ENCODE measurements around the gene FCMR. TPM values are rescaled to one million over a fixed set of nuclear protein-coding genes. Genes with fewer than 3 reads are reported as not detected.
A peak's percentile ranks its signal among the peaks of the same experiment; 100 is the strongest.

FCMR gene
- total and polyA plus RNA-seq, 9 of the 15 experiments (the other 6 are each of a cell fraction or from before 2014, with no cell fraction given): 0.11 to 0.82 (median 0.20) TPM; not detected in 5

DNA sequence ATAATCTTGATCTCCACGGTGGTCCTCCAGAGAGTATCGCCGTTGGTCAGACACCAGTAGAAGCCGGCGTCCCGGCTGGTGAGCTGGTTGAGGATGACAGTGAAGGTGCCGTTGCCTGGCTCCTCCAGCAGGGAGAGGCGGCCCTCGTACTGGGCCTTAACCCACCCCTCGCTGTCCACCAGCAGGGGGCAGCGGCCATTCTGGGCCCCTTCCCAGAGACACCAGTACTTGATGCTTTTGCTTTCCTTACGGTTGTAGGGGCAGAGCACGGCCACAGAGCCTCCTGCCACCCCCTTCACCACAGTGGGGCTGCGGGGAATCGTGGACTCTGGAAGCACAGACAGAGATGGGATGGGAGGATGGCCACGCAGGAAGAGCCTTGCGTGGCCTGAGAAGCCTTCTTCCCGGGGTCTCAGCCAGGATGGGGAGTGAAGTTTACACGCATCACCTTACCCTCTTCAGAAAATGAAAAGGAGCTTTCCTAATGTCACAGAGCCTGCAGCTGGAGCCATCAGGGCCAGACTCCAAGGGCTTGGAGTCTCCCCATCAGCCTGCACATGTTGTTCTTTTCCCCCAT is 13.8 kb upstream of the FCMR start (continued):
- TF ChIP-seq ZBTB33 (CRISPR knock-in tag; IDR thresholded peaks at IDR 0.05) (peak; percentile 51; the same call in 1 of the 2 replicates), ZBTB1 (CRISPR knock-in tag; IDR thresholded peaks at IDR 0.05; ENCODE audit: borderline replicate concordance, low read depth) (no peak), CTCF (IDR thresholded peaks at IDR 0.05 in 2 of 3, conservative IDR thresholded peaks at IDR 0.05 in 1 of 3; ENCODE audit: insufficient read depth in 2 of 3, low read depth in 1 of 3, low read length in 3 of 3) (peak; percentile 100), TAF9B (IDR thresholded peaks at IDR 0.05; ENCODE audit: partially characterized antibody) (no peak), EHMT2 (IDR thresholded peaks at IDR 0.05) (no peak), SMARCA4 (IDR thresholded peaks at IDR 0.05) (no peak), NKRF (IDR thresholded peaks at IDR 0.05; ENCODE audit: borderline replicate concordance) (no peak), CAMTA2 (CRISPR knock-in tag; conservative IDR thresholded peaks at IDR 0.05) (no peak), HNRNPH1 (optimal IDR thresholded peaks at IDR 0.05; ENCODE audit: low read depth, low read length) (no peak), THRB (CRISPR knock-in tag; conservative IDR thresholded peaks at IDR 0.05) (no peak)
- TF ChIP-seq, protein P1, sequence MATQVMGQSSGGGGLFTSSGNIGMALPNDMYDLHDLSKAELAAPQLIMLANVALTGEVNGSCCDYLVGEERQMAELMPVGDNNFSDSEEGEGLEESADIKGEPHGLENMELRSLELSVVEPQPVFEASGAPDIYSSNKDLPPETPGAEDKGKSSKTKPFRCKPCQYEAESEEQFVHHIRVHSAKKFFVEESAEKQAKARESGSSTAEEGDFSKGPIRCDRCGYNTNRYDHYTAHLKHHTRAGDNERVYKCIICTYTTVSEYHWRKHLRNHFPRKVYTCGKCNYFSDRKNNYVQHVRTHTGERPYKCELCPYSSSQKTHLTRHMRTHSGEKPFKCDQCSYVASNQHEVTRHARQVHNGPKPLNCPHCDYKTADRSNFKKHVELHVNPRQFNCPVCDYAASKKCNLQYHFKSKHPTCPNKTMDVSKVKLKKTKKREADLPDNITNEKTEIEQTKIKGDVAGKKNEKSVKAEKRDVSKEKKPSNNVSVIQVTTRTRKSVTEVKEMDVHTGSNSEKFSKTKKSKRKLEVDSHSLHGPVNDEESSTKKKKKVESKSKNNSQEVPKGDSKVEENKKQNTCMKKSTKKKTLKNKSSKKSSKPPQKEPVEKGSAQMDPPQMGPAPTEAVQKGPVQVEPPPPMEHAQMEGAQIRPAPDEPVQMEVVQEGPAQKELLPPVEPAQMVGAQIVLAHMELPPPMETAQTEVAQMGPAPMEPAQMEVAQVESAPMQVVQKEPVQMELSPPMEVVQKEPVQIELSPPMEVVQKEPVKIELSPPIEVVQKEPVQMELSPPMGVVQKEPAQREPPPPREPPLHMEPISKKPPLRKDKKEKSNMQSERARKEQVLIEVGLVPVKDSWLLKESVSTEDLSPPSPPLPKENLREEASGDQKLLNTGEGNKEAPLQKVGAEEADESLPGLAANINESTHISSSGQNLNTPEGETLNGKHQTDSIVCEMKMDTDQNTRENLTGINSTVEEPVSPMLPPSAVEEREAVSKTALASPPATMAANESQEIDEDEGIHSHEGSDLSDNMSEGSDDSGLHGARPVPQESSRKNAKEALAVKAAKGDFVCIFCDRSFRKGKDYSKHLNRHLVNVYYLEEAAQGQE (IDR thresholded peaks at IDR 0.05; ENCODE audit: borderline replicate concordance): peak; percentile 93
- TF ChIP-seq, protein P1 (CRISPR knock-in tag; IDR thresholded peaks at IDR 0.05; ENCODE audit: low read depth): no peak

Measured in K562 (cell line).